ENCODE results near the gene C9orf152. TPM values are rescaled to one million over a fixed set of nuclear protein-coding genes. Genes with fewer than 3 reads are reported as not detected.

C9orf152 gene
- total and polyA plus RNA-seq, 2 of the 13 experiments (the other 11 are each of a cell fraction or from before 2014, with no cell fraction given) = 0.24 to 0.48 TPM

GRCh38 chr9:110255463-110256379 lies 47.8 kb upstream of the C9orf152 start (continued):
- TF ChIP-seq TAF15 (IDR thresholded peaks at IDR 0.05; ENCODE audit: low read depth, low read length, poor library complexity, severe bottlenecking) (no peak), ZBTB2 (CRISPR knock-in tag; IDR thresholded peaks at IDR 0.05; ENCODE audit: low read depth) (no peak; the same call in 1 of the 2 replicates), TARDBP (CRISPR knock-in tag; IDR thresholded peaks at IDR 0.05) (no peak), NBN (conservative IDR thresholded peaks at IDR 0.05) (no peak), ZNF720 (CRISPR knock-in tag; IDR thresholded peaks at IDR 0.05) (no peak), FOXO1 (CRISPR knock-in tag; IDR thresholded peaks at IDR 0.05) (peak; percentile 18; the same call in 1 of the 2 replicates), TBX3 (IDR thresholded peaks at IDR 0.05; ENCODE audit: borderline replicate concordance) (no peak), SETDB1 (CRISPR knock-in tag; IDR thresholded peaks at IDR 0.05; ENCODE audit: borderline replicate concordance) (no peak), ZSCAN20 (CRISPR knock-in tag; IDR thresholded peaks at IDR 0.05; ENCODE audit: borderline replicate concordance) (no peak), DZIP1 (CRISPR knock-in tag; IDR thresholded peaks at IDR 0.05) (no peak), MIXL1 (CRISPR knock-in tag; IDR thresholded peaks at IDR 0.05) (no peak), SP2 (CRISPR knock-in tag; IDR thresholded peaks at IDR 0.05) (peak; percentile 29), NRL (CRISPR knock-in tag; IDR thresholded peaks at IDR 0.05; ENCODE audit: borderline replicate concordance) (no peak), SRSF1 (optimal IDR thresholded peaks at IDR 0.05; ENCODE audit: low read depth, low read length) (no peak), KAT7 (CRISPR knock-in tag; IDR thresholded peaks at IDR 0.05; ENCODE audit: borderline replicate concordance) (no peak; the same call in none of the 2 replicates), MLLT10 (CRISPR knock-in tag; IDR thresholded peaks at IDR 0.05) (no peak), REPIN1 (CRISPR knock-in tag; IDR thresholded peaks at IDR 0.05; ENCODE audit: borderline replicate concordance, low read depth) (no peak), KLF6 (CRISPR knock-in tag; IDR thresholded peaks at IDR 0.05) (no peak), NKX3-1 (CRISPR knock-in tag; IDR thresholded peaks at IDR 0.05) (no peak), DMTF1 (CRISPR knock-in tag; IDR thresholded peaks at IDR 0.05) (no peak), ZNF710 (CRISPR knock-in tag; IDR thresholded peaks at IDR 0.05; ENCODE audit: borderline replicate concordance) (no peak)

All from HepG2 (cell line).